Liver (tissue), 9 donors: ENCODE data around the gene SHBG. TPM values are rescaled to one million over a fixed set of nuclear protein-coding genes. Genes with fewer than 3 reads are reported as not detected.

Experiments
- DNase-seq: peaks from one replicate; pipeline ENCODE4 v3.0.0-alpha.2; 2017; ENCODE audit warnings: low spot score
- H3K27ac ChIP-seq, 2 donors: one replicate each; pipeline ENCODE4 v1.7.0; 2013; ENCODE audit warnings: inconsistent platforms in 2 of 2, low read length in 2 of 2, control low read depth in 1 of 2, low read depth in 1 of 2, mild to moderate bottlenecking in 1 of 2
- H3K27me3 ChIP-seq, 4 donors: one replicate each; pipeline versions ENCODE4 v1.6.1 to v1.7.0; 2013; ENCODE audit warnings: low read length in 3 of 4, inconsistent platforms in 1 of 4, mild to moderate bottlenecking in 1 of 4, moderate library complexity in 1 of 4; ENCODE audit not compliant: control insufficient read depth in 4 of 4, insufficient read depth in 4 of 4
- H3K36me3 ChIP-seq, 4 donors: one replicate each; pipeline versions ENCODE4 v1.6.1 to v1.7.0; 2013; ENCODE audit warnings: low read length in 3 of 4, mild to moderate bottlenecking in 3 of 4, low read depth in 1 of 4, moderate library complexity in 1 of 4; ENCODE audit not compliant: control insufficient read depth in 4 of 4, insufficient read depth in 3 of 4
- H3K4me1 ChIP-seq, 4 donors: one replicate each; pipeline versions ENCODE4 v1.6.1 to v1.7.0; 2013; ENCODE audit warnings: low read length in 3 of 4, mild to moderate bottlenecking in 3 of 4, moderate library complexity in 1 of 4; ENCODE audit not compliant: control insufficient read depth in 4 of 4, insufficient read depth in 4 of 4
- H3K4me3 ChIP-seq, 3 donors: one replicate each; pipeline versions ENCODE4 v1.6.1 to v1.7.0; 2013; ENCODE audit warnings: low read length in 3 of 3, control low read depth in 1 of 3, low read depth in 1 of 3, mild to moderate bottlenecking in 1 of 3
- H3K9ac ChIP-seq, 2 donors: one replicate each; pipeline ENCODE4 v1.7.0; 2013; ENCODE audit warnings: low read length in 2 of 2, mild to moderate bottlenecking in 2 of 2, moderate library complexity in 2 of 2, control low read depth in 1 of 2, low read depth in 1 of 2
- H3K9me3 ChIP-seq, 4 donors: one replicate each; pipeline versions ENCODE4 v1.6.1 to v1.7.0; 2013; ENCODE audit warnings: low read length in 3 of 4; ENCODE audit not compliant: control insufficient read depth in 4 of 4
- CTCF ChIP-seq: fragments of 150-350 bp; IDR thresholded peaks from 2 replicates; pipeline ENCODE4 v1.5.1; 2017; ENCODE audit warnings: improper control_type of control experiment, low read depth, low read length; ENCODE audit not compliant: missing input control
- EGR1 ChIP-seq, 2 donors: IDR thresholded peaks; 2 replicates each; pipeline ENCODE4 v1.6.1; 2016 to 2018; ENCODE audit warnings: antibody characterized with exemption in 2 of 2, low read depth in 2 of 2
- FOXA1 ChIP-seq: IDR thresholded peaks from 2 replicates; pipeline ENCODE4 v1.6.1; 2016; ENCODE audit warnings: antibody characterized with exemption
- FOXA2 ChIP-seq: IDR thresholded peaks from 2 replicates; pipeline ENCODE4 v1.6.1; 2016; ENCODE audit warnings: antibody characterized with exemption
- GABPA ChIP-seq, 2 donors: IDR thresholded peaks in 1 of 2; conservative IDR thresholded peaks in 1 of 2; 2 replicates each; pipeline ENCODE4 v1.6.1; 2016; ENCODE audit warnings: antibody characterized with exemption in 2 of 2, mild to moderate bottlenecking in 1 of 2, moderate library complexity in 1 of 2
- HNF4A ChIP-seq, 2 donors: conservative IDR thresholded peaks; 2 replicates each; pipeline ENCODE4 v1.6.1; 2016; ENCODE audit warnings: antibody characterized with exemption in 2 of 2, mild to moderate bottlenecking in 2 of 2
- HNF4G ChIP-seq: IDR thresholded peaks from 2 replicates; pipeline ENCODE4 v1.6.1; 2016; ENCODE audit warnings: antibody characterized with exemption
- JUND ChIP-seq, 2 donors: IDR thresholded peaks; 2 replicates each; pipeline ENCODE4 v1.6.1; 2016; ENCODE audit warnings: antibody characterized with exemption in 2 of 2
- NR2F2 ChIP-seq: IDR thresholded peaks from 2 replicates; pipeline ENCODE4 v1.6.1; 2016; ENCODE audit warnings: antibody characterized with exemption
- RAD21 ChIP-seq, 2 donors: IDR thresholded peaks; 2 replicates each; pipeline ENCODE4 v1.6.1; 2016; ENCODE audit warnings: antibody characterized with exemption in 2 of 2, mild to moderate bottlenecking in 2 of 2
- REST ChIP-seq: IDR thresholded peaks from 2 replicates; pipeline ENCODE4 v1.6.1; 2016; ENCODE audit warnings: antibody characterized with exemption, mild to moderate bottlenecking
- RXRA ChIP-seq, 2 donors: IDR thresholded peaks; 2 replicates each; pipeline ENCODE4 v1.6.1; 2017 to 2018; ENCODE audit warnings: antibody characterized with exemption in 2 of 2, mild to moderate bottlenecking in 1 of 2
- SP1 ChIP-seq: IDR thresholded peaks from 2 replicates; pipeline ENCODE4 v1.6.1; 2018; ENCODE audit warnings: antibody characterized with exemption, mild to moderate bottlenecking
- TAF1 ChIP-seq: conservative IDR thresholded peaks from 2 replicates; pipeline ENCODE4 v1.6.1; 2016; ENCODE audit warnings: antibody characterized with exemption, mild to moderate bottlenecking
- YY1 ChIP-seq: IDR thresholded peaks from 2 replicates; pipeline ENCODE4 v1.6.1; 2016; ENCODE audit warnings: antibody characterized with exemption, mild to moderate bottlenecking
- ZBTB33 ChIP-seq: IDR thresholded peaks from 2 replicates; pipeline ENCODE4 v1.6.1; 2016; ENCODE audit warnings: antibody characterized with exemption
- WGBS: extraction: QIAGEN DNeasy Blood & Tissue Kit; methylation state at CpG from one replicate; pipeline ENCODE4 v1.1.7; 2013; 5-methylcytosine and 5-hydroxymethylcytosine counted together
- polyA plus RNA-seq, 2 donors: library from polyadenylated mRNA; stranded (reverse) in 1 of 2; unstranded in 1 of 2; fragments of 200-250 nt in 1 of 2; fragments of >200 nt in 1 of 2; fragmentation: Nextera tagmentation in 1 of 2; extraction: Ambion mirVana in 1 of 2; gene quantifications; one replicate each; pipeline versions ENCODE4 v1.2.1 to v1.2.3, GENCODE V29; 2013 to 2015
- total RNA-seq, 2 donors: library from RNA; depleted of rRNA; stranded (reverse); fragments of >200 nt; gene quantifications; one replicate each; pipeline ENCODE4 v1.2.3, GENCODE V29; 2014
- donor health status: healthy.
- donor health status: healthy.
- donor health status: healthy.
- donor health status: healthy.
- donor health status: healthy.

The SHBG gene
- total and polyA plus RNA-seq, 4 donors: 3.5 to 61.6 (median 22.2) TPM

- Histone ChIP-seq H3K36me3 (no peaks in the 10 kb centered on the region), H3K27me3 (no peaks in the 10 kb centered on the region), H3K4me3 (no peak overlapping the region), H3K4me1 (peaks cover 15 to 40% (median 34%) of the 10 kb centered on the region in 4 donors), H3K9ac (no peak overlapping the region), H3K9me3 (no peaks in the 10 kb centered on the region), H3K27ac (no peak overlapping the region)
- TF ChIP-seq HNF4A (conservative IDR thresholded peaks at IDR 0.05): peak in 1 of 2 donors; percentile 23
- TF ChIP-seq HNF4G: no peak
- TF ChIP-seq CTCF: peak; percentile 53
- peak; percentile 68 to 82 for TF ChIP-seq RAD21 (IDR thresholded peaks at IDR 0.05)
- 54% methylated on average over 5 of the region's 5 CpGs for WGBS
- DNase-seq: peak; percentile 72
Observed at GRCh38 chr17:7634384-7634783, 4.4 kb downstream of the SHBG start.

GRCh38 chr17:7636163-7636562 is 6.2 kb downstream of the SHBG start:
- Histone ChIP-seq H3K27ac (no peak overlapping the region), H3K4me3 (no peak overlapping the region), H3K27me3 (no peaks in the 10 kb centered on the region), H3K4me1 (peaks cover 8 to 22% (median 21%) of the 10 kb centered on the region in 4 donors), H3K9ac (no peak overlapping the region), H3K9me3 (no peaks in the 10 kb centered on the region), H3K36me3 (no peaks in the 10 kb centered on the region)
- no peak for DNase-seq
- 70% methylated on average over 5 of the region's 5 CpGs for WGBS
- no peak for TF ChIP-seq EGR1 (IDR thresholded peaks at IDR 0.05; ENCODE audit: low read depth in 2 of 2)
- no peak for TF ChIP-seq RXRA (IDR thresholded peaks at IDR 0.05)
- TF ChIP-seq TAF1: no peak
- TF ChIP-seq HNF4A (conservative IDR thresholded peaks at IDR 0.05): no peak
- TF ChIP-seq JUND (IDR thresholded peaks at IDR 0.05): no peak
- no peak for TF ChIP-seq NR2F2

- Histone ChIP-seq H3K4me3 (no peak overlapping the region), H3K4me1 (no peaks in the 10 kb centered on the region), H3K27ac (no peak overlapping the region), H3K27me3 (no peaks in the 10 kb centered on the region), H3K36me3 (no peaks in the 10 kb centered on the region), H3K9ac (no peak overlapping the region), H3K9me3 (no peaks in the 10 kb centered on the region)
- no peak for DNase-seq
- TF ChIP-seq GABPA (IDR thresholded peaks at IDR 0.05 in 1 of 2, conservative IDR thresholded peaks at IDR 0.05 in 1 of 2) (no peak), RAD21 (IDR thresholded peaks at IDR 0.05) (no peak), NR2F2 (no peak), REST (no peak), YY1 (no peak), FOXA1 (no peak), SP1 (no peak), HNF4G (no peak), RXRA (IDR thresholded peaks at IDR 0.05) (no peak), ZBTB33 (no peak), CTCF (no peak), FOXA2 (no peak), HNF4A (conservative IDR thresholded peaks at IDR 0.05) (no peak)
- WGBS: 94% methylated on average over 26 of the region's 26 CpGs
Observed at GRCh38 chr17:7640783-7641182, 10.8 kb downstream of the SHBG start.
